ENCODE measurements around the gene SMG1.
"Not testable (repeated sequence)": the region's sequence is repeated elsewhere in the genome, so short reads cannot be mapped to it uniquely, and the experiment has no call there.

The SMG1 gene

GRCh38 chr16:18759598-18760520 is 166.3 kb downstream of the SMG1 start:
- peak in 1 of 2 donors; percentile 27 for DNase-seq (ENCODE audit: low read depth in 2 of 2)

- not testable (repeated sequence) for DNase-seq (ENCODE audit: low read depth in 2 of 2)
Measured at GRCh38 chr16:18757960-18758660, 168.1 kb downstream of the SMG1 start.

- not testable (repeated sequence) for DNase-seq (ENCODE audit: low read depth in 2 of 2)
Measured at GRCh38 chr16:18756639-18757038, 169.6 kb downstream of the SMG1 start.

All from stimulated activated CD4-positive, alpha-beta T cell treated with anti-CD3 and anti-CD28 coated beads, Interleukin-1b, Interleukin-23, amount 100 ng/mL, for 1 hour (primary cell).